HEK293 (cell line): Measurements from ENCODE around the gene CPNE4.

ENCODE experiments used
- CTCF ChIA-PET: fragments of 350-600 bp; formaldehyde crosslinking; extraction: SDS; loops from one replicate; lab custom pipeline; 2021; ENCODE audit warnings: antibody characterized with exemption; lab: Yijun Ruan, JAX
- POLR2A ChIA-PET: fragments of 300-600 bp; formaldehyde crosslinking; extraction: SDS; loops from one replicate; lab custom pipeline; 2020; ENCODE audit warnings: antibody characterized with exemption, inconsistent platforms; lab: Yijun Ruan, JAX
- H3K27ac ChIP-seq: fragments of 200-500 bp; sonication (Bioruptor generic); 2 replicates; pipeline ENCODE4 v1.5.1; 2014; ENCODE audit warnings: low read depth, low read length, control low read depth, inconsistent platforms; ENCODE audit errors: extremely low read depth
- H3K36me3 ChIP-seq, 2 experiments: fragments of 200-500 bp in 1 of 2; sonication (Bioruptor generic) in 1 of 2; 1 replicate in 1 of 2; 2 replicates in 1 of 2; pipeline ENCODE4 v1.5.1; 2014 to 2017; ENCODE audit warnings: inconsistent platforms in 2 of 2, low read length in 2 of 2; ENCODE audit not compliant: control insufficient read depth in 2 of 2, insufficient read depth in 1 of 2
- H3K4me1 ChIP-seq: fragments of 200-500 bp; sonication (Bioruptor generic); 2 replicates; pipeline ENCODE4 v1.5.1; 2014; ENCODE audit warnings: mild to moderate bottlenecking, low read length, inconsistent platforms; ENCODE audit not compliant: control insufficient read depth, insufficient read depth
- H3K4me3 ChIP-seq: 2 replicates; pipeline ENCODE4 v1.5.1; 2011; ENCODE audit warnings: low read depth, mild to moderate bottlenecking, control low read depth, low read length, moderate library complexity
- H3K9me3 ChIP-seq: fragments of 200-500 bp; sonication (Bioruptor generic); 2 replicates; pipeline ENCODE4 v1.5.1; 2014; ENCODE audit warnings: low read depth, low read length, inconsistent platforms; ENCODE audit not compliant: control insufficient read depth, insufficient read depth
- BCL11A ChIP-seq: fragments of 450-650 bp; formaldehyde crosslinking; IDR thresholded peaks from 2 replicates; pipeline ENCODE4 v1.5.1; 2016; ENCODE audit warnings: low read depth, missing biosample characterization, missing genetic modification characterization
- BCL6B ChIP-seq: fragments of 450-650 bp; formaldehyde crosslinking; IDR thresholded peaks from 2 replicates; pipeline ENCODE4 v1.5.1; 2017; ENCODE audit warnings: missing biosample characterization, missing genetic modification characterization
- ELK4 ChIP-seq: IDR thresholded peaks from 2 replicates; pipeline ENCODE4 v1.6.1; 2011; ENCODE audit warnings: mild to moderate bottlenecking, low read depth, low read length, borderline replicate concordance
- KLF16 ChIP-seq: fragments of 450-650 bp; formaldehyde crosslinking; IDR thresholded peaks from 2 replicates; pipeline ENCODE4 v1.5.1; 2017; ENCODE audit warnings: missing biosample characterization, missing genetic modification characterization
- OVOL3 ChIP-seq: fragments of 450-650 bp; formaldehyde crosslinking; IDR thresholded peaks from 2 replicates; pipeline ENCODE4 v1.5.1; 2016; ENCODE audit warnings: missing biosample characterization, missing genetic modification characterization
- SETDB1 ChIP-seq: IDR thresholded peaks from one replicate; pipeline ENCODE4 v1.6.1; 2017; ENCODE audit warnings: mild to moderate bottlenecking, low read length, moderate library complexity, mixed read lengths; ENCODE audit not compliant: insufficient read length
- ZEB2 ChIP-seq: fragments of 450-650 bp; formaldehyde crosslinking; IDR thresholded peaks from 2 replicates; pipeline ENCODE4 v1.5.1; 2016; ENCODE audit warnings: missing biosample characterization, missing genetic modification characterization
- ZNF148 ChIP-seq: fragments of 450-650 bp; formaldehyde crosslinking; IDR thresholded peaks from 2 replicates; pipeline ENCODE4 v1.5.0; 2017; ENCODE audit warnings: missing biosample characterization, missing genetic modification characterization, borderline replicate concordance
- ZNF155 ChIP-seq: fragments of 450-650 bp; formaldehyde crosslinking; IDR thresholded peaks from 2 replicates; pipeline ENCODE4 v1.5.1; 2016; ENCODE audit warnings: missing biosample characterization, missing genetic modification characterization
- ZNF248 ChIP-seq: fragments of 450-650 bp; formaldehyde crosslinking; IDR thresholded peaks from 2 replicates; pipeline ENCODE4 v1.5.1; 2017; ENCODE audit warnings: missing biosample characterization, missing genetic modification characterization
- ZNF518A ChIP-seq: fragments of 450-650 bp; formaldehyde crosslinking; conservative IDR thresholded peaks from 2 replicates; pipeline ENCODE4 v1.5.1; 2016; ENCODE audit warnings: low read depth, missing biosample characterization, missing genetic modification characterization
- ZNF530 ChIP-seq: fragments of 450-650 bp; formaldehyde crosslinking; IDR thresholded peaks from 2 replicates; pipeline ENCODE4 v1.5.1; 2016; ENCODE audit warnings: low read depth, missing biosample characterization, missing genetic modification characterization
- ZNF555 ChIP-seq: fragments of 450-650 bp; formaldehyde crosslinking; conservative IDR thresholded peaks from 2 replicates; pipeline ENCODE4 v1.5.1; 2017; ENCODE audit warnings: missing biosample characterization, mild to moderate bottlenecking, missing genetic modification characterization, inconsistent platforms
- ZNF560 ChIP-seq: fragments of 450-650 bp; formaldehyde crosslinking; IDR thresholded peaks from 2 replicates; pipeline ENCODE4 v1.5.1; 2017; ENCODE audit warnings: missing biosample characterization, missing genetic modification characterization, borderline replicate concordance
- ZNF623 ChIP-seq: fragments of 450-650 bp; formaldehyde crosslinking; IDR thresholded peaks from 2 replicates; pipeline ENCODE4 v1.5.1; 2016; ENCODE audit warnings: missing biosample characterization, missing genetic modification characterization
- ZNF670 ChIP-seq: fragments of 450-650 bp; formaldehyde crosslinking; IDR thresholded peaks from 2 replicates; pipeline ENCODE4 v1.5.1; 2016; ENCODE audit warnings: missing biosample characterization, missing genetic modification characterization, low read depth
- ZNF701 ChIP-seq: fragments of 450-650 bp; formaldehyde crosslinking; IDR thresholded peaks from 2 replicates; pipeline ENCODE4 v1.5.1; 2016; ENCODE audit warnings: missing biosample characterization, missing genetic modification characterization
- TF ChIP-seq, protein P1 (sequence below): fragments of 450-650 bp; formaldehyde crosslinking; IDR thresholded peaks from 2 replicates; pipeline ENCODE4 v1.5.1; 2017; ENCODE audit warnings: missing biosample characterization, missing genetic modification characterization
- TF ChIP-seq, protein P2 (sequence below): fragments of 450-650 bp; formaldehyde crosslinking; IDR thresholded peaks from 2 replicates; pipeline ENCODE4 v1.5.1; 2016; ENCODE audit warnings: missing biosample characterization, missing genetic modification characterization
- TF ChIP-seq, protein P3 (sequence below): sonication (generic); formaldehyde crosslinking; IDR thresholded peaks from 2 replicates; pipeline ENCODE4 v1.8.1; 2022; ENCODE audit warnings: mild to moderate bottlenecking, moderate library complexity, missing genetic modification reagents

Gene CPNE4

GRCh38 chr3:131762981-131763564, 271.7 kb downstream of the CPNE4 start:
- no peak for TF ChIP-seq ZNF623 (tag by site-specific recombination)
- TF ChIP-seq SETDB1, result no peak
- TF ChIP-seq ZNF148 (tag by site-specific recombination), result no peak
- TF ChIP-seq ZNF155 (tag by site-specific recombination), result no peak
- no peak for TF ChIP-seq ZNF670
- TF ChIP-seq KLF16, result no peak
- no peak for TF ChIP-seq ZEB2 (tag by site-specific recombination)
- no peak for TF ChIP-seq BCL11A (tag by site-specific recombination)
- TF ChIP-seq ZNF560 (tag by site-specific recombination), result no peak
- TF ChIP-seq OVOL3, result no peak
- Histone ChIP-seq H3K4me1 (no peaks in the 10 kb centered on the region), H3K27ac (no peak overlapping the region), H3K9me3 (no peaks in the 10 kb centered on the region), H3K4me3 (no peak overlapping the region), H3K36me3 (no peaks in the 10 kb centered on the region)
- ChIA-PET POLR2A (no interaction called here), CTCF (no interaction called here)

DNA sequence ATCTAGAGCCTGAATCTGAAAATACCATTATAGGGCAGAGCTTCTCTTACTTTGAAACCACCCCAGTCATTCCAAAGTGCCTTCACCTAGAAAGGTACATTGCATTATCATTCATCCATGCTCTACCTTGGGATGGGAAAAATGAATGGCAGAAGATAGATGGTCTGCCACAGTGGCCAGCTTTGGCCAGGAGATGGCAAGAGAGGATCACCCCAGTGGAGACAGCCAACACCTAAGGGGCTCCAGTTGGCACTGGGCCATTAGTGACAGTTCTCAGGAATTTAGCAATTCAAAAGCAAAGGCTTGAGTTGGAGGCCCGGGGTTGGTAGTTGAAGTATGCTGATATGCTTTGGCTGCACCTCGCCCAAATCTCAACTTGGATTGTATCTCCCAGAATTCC, 278.4 kb downstream of the CPNE4 start:
- H3K9me3 ChIP-seq, result no peaks in the 10 kb centered on the region
- POLR2A ChIA-PET, result no interaction called here
- H3K4me1 ChIP-seq, result no peaks in the 10 kb centered on the region
- H3K36me3 ChIP-seq, result no peaks in the 10 kb centered on the region
- H3K27ac ChIP-seq, result no peak overlapping the region
- no peak overlapping the region for H3K4me3 ChIP-seq
- CTCF ChIA-PET, result no interaction called here
- TF ChIP-seq, protein P1, sequence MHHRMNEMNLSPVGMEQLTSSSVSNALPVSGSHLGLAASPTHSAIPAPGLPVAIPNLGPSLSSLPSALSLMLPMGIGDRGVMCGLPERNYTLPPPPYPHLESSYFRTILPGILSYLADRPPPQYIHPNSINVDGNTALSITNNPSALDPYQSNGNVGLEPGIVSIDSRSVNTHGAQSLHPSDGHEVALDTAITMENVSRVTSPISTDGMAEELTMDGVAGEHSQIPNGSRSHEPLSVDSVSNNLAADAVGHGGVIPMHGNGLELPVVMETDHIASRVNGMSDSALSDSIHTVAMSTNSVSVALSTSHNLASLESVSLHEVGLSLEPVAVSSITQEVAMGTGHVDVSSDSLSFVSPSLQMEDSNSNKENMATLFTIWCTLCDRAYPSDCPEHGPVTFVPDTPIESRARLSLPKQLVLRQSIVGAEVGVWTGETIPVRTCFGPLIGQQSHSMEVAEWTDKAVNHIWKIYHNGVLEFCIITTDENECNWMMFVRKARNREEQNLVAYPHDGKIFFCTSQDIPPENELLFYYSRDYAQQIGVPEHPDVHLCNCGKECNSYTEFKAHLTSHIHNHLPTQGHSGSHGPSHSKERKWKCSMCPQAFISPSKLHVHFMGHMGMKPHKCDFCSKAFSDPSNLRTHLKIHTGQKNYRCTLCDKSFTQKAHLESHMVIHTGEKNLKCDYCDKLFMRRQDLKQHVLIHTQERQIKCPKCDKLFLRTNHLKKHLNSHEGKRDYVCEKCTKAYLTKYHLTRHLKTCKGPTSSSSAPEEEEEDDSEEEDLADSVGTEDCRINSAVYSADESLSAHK (tag by site-specific recombination), result no peak
- TF ChIP-seq BCL6B (no peak), ZNF518A (tag by site-specific recombination) (no peak), ZNF555 (no peak), ZNF530 (tag by site-specific recombination) (no peak), ELK4 (no peak), ZNF701 (tag by site-specific recombination) (no peak), ZNF248 (tag by site-specific recombination) (no peak)
- TF ChIP-seq, protein P2, sequence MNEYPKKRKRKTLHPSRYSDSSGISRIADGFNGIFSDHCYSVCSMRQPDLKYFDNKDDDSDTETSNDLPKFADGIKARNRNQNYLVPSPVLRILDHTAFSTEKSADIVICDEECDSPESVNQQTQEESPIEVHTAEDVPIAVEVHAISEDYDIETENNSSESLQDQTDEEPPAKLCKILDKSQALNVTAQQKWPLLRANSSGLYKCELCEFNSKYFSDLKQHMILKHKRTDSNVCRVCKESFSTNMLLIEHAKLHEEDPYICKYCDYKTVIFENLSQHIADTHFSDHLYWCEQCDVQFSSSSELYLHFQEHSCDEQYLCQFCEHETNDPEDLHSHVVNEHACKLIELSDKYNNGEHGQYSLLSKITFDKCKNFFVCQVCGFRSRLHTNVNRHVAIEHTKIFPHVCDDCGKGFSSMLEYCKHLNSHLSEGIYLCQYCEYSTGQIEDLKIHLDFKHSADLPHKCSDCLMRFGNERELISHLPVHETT (tag by site-specific recombination), result no peak
- TF ChIP-seq, protein P3, sequence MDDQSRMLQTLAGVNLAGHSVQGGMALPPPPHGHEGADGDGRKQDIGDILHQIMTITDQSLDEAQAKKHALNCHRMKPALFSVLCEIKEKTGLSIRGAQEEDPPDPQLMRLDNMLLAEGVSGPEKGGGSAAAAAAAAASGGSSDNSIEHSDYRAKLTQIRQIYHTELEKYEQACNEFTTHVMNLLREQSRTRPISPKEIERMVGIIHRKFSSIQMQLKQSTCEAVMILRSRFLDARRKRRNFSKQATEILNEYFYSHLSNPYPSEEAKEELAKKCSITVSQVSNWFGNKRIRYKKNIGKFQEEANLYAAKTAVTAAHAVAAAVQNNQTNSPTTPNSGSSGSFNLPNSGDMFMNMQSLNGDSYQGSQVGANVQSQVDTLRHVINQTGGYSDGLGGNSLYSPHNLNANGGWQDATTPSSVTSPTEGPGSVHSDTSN (CRISPR knock-in tag), result no peak
- TF ChIP-seq, all 188 proteins: peak for 0
